Adipocyte (in vitro differentiated cells): ENCODE results near the gene MUL1.
A peak's percentile ranks its signal among the peaks of the same experiment; 100 is the strongest.

Source experiments
- DNase-seq: peaks from one replicate; pipeline ENCODE4 v3.0.0-alpha.2; 2015; ENCODE audit warnings: low read depth
- H3K27me3 ChIP-seq: replicated peaks from 2 replicates; pipeline ENCODE4 v1.7.0; 2013; ENCODE audit warnings: mild to moderate bottlenecking, low read length, moderate library complexity; ENCODE audit not compliant: control insufficient read depth, insufficient read depth
- H3K36me3 ChIP-seq: 2 replicates; pipeline ENCODE4 v1.7.0; 2013; ENCODE audit warnings: low read length, mild to moderate bottlenecking, moderate library complexity; ENCODE audit not compliant: control insufficient read depth, insufficient read depth, severe bottlenecking
- H3K4me1 ChIP-seq: 2 replicates; pipeline ENCODE4 v1.7.0; 2013; ENCODE audit warnings: mild to moderate bottlenecking, low read length, moderate library complexity; ENCODE audit not compliant: control insufficient read depth, insufficient read depth
- H3K4me3 ChIP-seq: 2 replicates; pipeline ENCODE4 v1.7.0; 2013; ENCODE audit warnings: mild to moderate bottlenecking, low read length, moderate library complexity
- H3K9ac ChIP-seq: 2 replicates; pipeline ENCODE4 v1.7.0; 2013; ENCODE audit warnings: mild to moderate bottlenecking, low read length, moderate library complexity
- H3K9me3 ChIP-seq: 2 replicates; pipeline ENCODE4 v1.7.0; 2013; ENCODE audit warnings: mild to moderate bottlenecking, low read length, moderate library complexity; ENCODE audit not compliant: control insufficient read depth

Gene MUL1

DNA sequence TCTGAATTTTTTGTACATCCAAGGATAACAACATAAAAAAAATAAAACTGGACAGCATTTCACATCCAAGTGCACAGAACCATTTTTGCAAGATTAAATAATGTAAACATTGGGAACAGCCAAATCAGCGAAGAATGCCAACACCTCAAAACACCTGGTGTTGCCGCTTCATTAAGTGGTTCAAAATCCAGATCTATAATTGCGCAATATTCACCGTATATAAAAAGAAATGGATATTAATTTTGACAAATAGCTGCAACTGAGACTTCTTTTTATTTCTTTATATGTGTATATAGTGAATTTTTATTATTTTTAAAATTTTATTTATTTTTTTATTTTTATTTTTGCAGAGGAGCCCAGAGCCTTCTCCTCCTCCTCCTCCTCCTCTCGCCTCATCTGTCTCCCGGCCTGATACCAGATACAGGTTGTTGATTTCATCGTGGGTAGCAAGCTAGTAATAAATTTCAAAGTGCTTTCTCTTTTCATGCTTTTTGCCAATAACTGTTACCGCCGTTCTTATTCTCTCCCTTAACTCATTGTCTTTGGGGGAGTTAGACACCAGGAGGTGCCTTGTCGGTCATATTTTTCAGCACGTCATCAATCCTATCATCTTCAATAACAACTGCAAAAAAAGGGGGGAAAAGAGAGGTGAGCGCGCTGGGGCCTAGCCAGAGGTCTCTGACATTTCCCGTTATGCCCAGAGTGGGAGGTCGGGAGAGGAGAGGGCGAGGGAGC, 24.7 kb downstream of the MUL1 start:
- peaks cover 12% of the 10 kb centered on the region for H3K4me1 ChIP-seq
- H3K27me3 ChIP-seq = no peaks in the 10 kb centered on the region
- H3K9ac ChIP-seq = peak overlapping the region; percentile 85
- H3K9me3 ChIP-seq = no peaks in the 10 kb centered on the region
- H3K4me3 ChIP-seq = peak overlapping the region; percentile 88
- DNase-seq = no peak
- H3K36me3 ChIP-seq = no peaks in the 10 kb centered on the region

DNA sequence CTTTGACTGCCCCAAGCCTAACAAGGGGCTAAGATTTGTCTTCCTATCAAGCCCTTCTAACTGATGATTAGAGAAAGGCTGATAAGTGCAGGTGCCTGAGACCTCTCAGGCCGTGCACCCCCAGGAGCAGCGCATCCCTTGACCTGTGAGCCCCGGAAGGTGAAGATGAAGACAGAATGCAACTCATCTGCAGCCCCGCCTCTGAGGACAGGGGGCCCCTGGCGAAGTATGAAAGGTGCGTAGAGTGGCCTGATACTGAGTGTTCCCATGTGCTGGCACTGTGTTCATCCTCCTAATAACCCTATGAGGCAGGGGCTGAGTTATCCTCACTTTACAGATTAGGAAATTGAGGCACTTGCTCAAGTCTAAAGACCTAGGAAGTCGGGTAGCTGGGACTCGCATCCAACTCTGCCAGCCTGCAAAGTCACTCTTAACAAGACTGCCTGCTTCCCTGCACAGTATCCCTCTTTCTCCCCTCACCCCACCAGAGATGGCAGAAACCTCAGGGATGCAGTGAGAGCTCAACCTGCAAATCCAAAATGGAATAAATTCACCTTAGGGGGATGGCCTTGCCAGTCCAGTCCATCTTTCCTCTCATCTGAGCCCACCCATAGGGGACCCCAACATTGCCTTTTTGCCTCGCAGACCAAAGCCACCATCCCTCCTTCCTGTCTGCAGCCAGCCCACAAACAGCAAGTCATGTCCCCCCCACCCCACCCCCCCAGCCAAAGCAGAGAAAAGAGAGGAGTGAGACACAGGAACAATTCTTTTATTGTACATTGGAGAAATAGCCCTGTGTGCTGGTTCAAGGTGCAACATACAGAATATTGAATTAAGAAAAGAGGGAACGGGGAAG, 26.1 kb downstream of the MUL1 start:
- H3K4me1 ChIP-seq = peaks cover 12% of the 10 kb centered on the region
- no peak overlapping the region for H3K9ac ChIP-seq
- H3K36me3 ChIP-seq = no peaks in the 10 kb centered on the region
- H3K4me3 ChIP-seq = no peak overlapping the region
- no peaks in the 10 kb centered on the region for H3K9me3 ChIP-seq
- no peak for DNase-seq
- H3K27me3 ChIP-seq = peaks cover 2% of the 10 kb centered on the region

DNA sequence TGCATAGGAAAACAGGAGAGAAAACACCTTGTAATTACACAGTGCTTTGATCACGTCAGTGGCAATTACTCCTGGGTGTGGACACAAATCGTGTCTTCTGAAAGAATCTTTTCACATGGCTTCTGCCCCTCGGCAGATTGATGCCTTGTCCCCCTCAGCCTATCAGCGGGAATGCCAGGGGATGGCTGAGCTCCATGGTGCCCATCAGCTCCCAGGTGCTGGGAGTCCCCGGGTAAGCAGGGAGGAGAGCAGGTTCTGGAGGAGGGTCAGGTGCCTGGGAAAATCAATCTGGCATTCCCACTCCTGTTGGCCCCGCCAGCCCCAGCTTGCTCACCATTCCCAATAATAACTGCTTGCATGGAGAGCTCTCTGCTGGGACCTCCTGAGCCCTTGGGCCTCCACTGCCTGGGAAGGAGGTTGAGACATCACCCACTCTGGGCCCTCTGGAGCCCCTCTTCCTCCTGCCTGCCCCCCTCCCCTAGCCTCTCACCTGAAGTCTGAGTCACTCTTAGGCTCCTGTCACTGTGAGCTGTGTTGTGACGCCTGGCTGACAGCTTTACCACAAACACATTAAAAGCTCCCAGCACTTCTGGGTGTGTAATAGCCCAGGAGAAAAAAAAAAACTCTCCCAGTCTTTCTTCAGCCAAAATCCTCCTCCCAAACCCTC, 26.9 kb downstream of the MUL1 start:
- no peak overlapping the region for H3K9ac ChIP-seq
- H3K4me1 ChIP-seq = peaks cover 17% of the 10 kb centered on the region
- DNase-seq = no peak
- no peaks in the 10 kb centered on the region for H3K36me3 ChIP-seq
- H3K9me3 ChIP-seq = no peaks in the 10 kb centered on the region
- H3K4me3 ChIP-seq = no peak overlapping the region
- H3K27me3 ChIP-seq = peaks cover 9% of the 10 kb centered on the region

DNA sequence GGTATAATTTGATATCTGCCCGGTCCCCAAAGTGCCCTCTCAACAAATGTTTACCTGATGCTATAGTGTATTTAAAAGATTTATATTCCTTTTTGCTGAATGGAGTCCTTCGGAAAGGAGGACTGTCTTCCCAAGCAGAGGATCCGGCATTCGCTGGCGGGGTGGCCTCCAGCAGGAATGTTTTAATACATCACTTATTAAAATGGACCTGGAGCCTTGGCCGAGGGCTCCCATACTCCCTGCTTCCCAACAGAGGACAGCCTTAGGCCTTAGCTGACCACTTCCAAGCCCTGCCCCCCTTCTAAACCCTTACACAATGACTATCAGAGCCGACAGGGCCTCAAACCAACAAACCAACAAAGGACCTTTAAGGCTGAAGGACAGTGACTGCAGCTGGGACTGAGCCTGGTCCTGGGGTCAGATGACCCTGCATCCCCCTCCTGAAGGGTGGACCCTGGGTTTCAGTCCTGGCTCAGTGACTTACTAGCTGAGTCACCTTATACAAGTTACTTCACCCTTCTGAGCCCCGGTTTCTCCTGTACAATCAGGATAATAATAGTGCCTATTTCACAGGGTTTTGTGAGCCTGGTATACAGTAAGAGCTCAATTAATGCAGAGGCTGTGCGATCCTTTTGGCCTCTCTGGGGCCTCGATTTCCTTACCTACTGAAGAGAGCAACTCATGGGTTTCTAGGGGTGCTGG, 27.6 kb downstream of the MUL1 start:
- H3K27me3 ChIP-seq = peaks cover 11% of the 10 kb centered on the region
- H3K4me1 ChIP-seq = peaks cover 17% of the 10 kb centered on the region
- no peak overlapping the region for H3K9ac ChIP-seq
- DNase-seq = no peak
- H3K4me3 ChIP-seq = no peak overlapping the region
- no peaks in the 10 kb centered on the region for H3K9me3 ChIP-seq
- H3K36me3 ChIP-seq = no peaks in the 10 kb centered on the region

DNA sequence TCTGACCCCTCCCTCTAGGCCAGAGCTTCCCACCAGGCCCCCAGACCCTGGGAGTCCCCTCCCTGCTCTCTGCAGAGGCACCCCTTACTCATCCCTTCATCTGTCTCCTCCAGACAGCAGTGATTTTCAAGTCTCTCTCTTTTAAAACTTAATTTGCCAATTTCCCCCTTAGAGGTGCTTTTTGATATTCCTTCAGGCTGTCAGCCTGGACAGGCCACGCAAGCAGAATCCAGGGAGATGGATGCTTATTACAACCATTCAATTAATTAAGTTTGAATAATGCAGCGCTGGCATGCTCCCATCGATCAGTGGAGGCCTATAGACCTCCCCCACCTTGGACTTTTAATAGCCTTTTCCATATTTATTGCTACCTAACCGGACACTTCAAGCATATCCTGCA, 28.1 kb downstream of the MUL1 start:
- Histone ChIP-seq H3K9me3 (no peaks in the 10 kb centered on the region), H3K27me3 (peaks cover 11% of the 10 kb centered on the region), H3K4me3 (no peak overlapping the region), H3K4me1 (peaks cover 18% of the 10 kb centered on the region), H3K9ac (no peak overlapping the region), H3K36me3 (no peaks in the 10 kb centered on the region)
- no peak for DNase-seq

DNA sequence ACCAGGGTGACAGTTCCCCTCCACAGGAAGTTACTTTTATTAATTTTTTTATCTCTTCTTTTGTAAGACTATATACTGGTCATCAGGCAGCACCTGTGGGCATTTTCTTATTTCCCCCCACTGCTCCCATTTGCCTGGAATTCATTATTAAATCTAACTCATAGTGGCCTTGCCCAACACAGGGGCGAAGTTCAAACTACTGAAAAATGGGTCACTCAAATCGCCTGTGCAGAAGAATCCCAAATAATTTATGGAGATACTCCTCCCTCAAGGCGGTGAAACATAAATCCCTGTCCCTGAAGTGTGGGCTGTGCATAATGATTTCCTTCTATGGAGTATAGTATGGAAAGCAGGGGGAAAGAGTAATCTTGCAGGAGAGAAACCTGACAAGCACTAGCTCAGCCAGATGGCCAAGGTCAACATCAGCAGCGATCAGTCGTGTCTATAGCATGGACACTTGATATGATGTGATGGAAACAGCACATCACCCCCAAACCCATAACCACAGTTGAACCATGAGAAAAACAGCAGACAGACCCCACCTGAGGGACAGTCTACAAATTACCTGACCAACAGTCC, 29.8 kb downstream of the MUL1 start:
- Histone ChIP-seq H3K4me1 (peaks cover 20% of the 10 kb centered on the region), H3K9ac (no peak overlapping the region), H3K4me3 (no peak overlapping the region), H3K36me3 (no peaks in the 10 kb centered on the region), H3K27me3 (peaks cover 11% of the 10 kb centered on the region), H3K9me3 (no peaks in the 10 kb centered on the region)
- DNase-seq = no peak

DNA sequence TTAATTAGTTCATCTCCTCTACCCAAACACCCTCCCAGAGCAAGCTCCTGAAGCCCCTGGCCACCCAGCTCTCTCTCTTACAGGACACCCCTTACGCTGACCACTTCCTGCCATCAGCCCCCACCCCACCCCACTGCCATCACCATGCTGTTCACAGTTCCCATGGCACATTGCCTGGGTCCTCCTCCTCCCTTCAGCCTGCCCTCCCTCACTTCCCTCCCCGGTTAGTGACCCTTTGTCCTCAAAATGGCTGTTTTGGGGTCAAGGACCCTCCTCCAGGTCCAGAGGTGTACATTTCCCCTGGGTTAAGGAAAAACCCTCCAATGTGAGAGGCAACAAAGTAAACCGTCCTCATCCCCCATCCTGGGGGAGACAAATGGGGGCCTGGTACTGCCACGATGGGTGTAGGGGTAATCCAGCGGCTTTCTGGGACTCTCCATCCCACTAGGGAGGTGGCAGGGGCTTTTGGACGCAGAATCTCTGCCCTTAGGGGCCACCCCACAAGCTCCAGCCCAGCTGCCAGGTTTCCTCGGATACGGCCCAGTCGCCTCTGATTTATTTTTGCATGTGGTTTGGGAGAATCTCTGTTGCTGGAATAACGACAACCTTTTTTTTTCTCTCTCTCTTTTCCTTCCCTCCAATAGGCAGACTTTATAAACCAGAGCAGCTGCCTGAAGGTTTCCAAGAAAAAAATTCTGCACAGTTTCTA, 30.4 kb downstream of the MUL1 start:
- H3K4me1 ChIP-seq = peaks cover 20% of the 10 kb centered on the region
- no peak overlapping the region for H3K9ac ChIP-seq
- H3K27me3 ChIP-seq = peaks cover 11% of the 10 kb centered on the region

DNA sequence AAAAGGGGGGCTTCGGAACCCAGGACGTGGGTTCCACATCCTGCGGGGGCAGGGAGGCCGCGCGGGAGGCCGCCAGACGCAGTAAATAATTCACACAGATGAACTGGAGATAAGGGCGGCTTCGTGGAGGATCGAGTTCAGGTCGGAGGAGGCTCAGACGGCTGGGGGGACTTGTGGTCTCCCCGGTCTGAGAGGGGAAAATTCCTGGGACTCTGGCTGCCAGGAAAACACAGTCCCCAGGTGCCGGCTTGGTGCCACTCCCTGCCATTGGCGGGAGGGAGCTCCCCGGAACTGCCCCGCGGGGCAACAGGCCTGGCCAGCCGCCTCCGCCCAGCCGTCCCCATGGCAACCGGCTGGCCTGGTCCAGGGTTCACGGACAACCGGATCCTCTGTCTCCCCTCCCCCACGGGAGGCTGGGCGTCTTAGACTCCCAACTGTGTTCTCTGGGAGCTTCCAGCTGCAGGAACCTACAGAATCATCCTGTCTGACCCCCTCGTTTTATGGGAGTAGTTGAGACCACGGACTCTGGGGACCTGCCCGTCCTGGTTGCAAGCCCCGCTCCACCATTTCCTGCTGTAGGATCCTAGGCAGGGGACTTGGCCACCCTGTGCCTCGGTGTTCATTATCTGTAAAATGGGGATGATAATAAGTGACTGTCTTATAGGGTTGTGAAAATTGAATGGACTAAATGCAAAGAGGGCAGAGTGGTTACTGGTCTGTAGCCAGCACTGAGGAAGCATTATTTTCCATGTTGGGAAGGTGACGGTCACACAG, 31.5 kb downstream of the MUL1 start:
- DNase-seq = no peak
- Histone ChIP-seq H3K36me3 (no peaks in the 10 kb centered on the region), H3K27me3 (peaks cover 11% of the 10 kb centered on the region), H3K9ac (no peak overlapping the region), H3K9me3 (no peaks in the 10 kb centered on the region), H3K4me1 (peaks cover 15% of the 10 kb centered on the region), H3K4me3 (no peak overlapping the region)

More for the DNA sequence above, 30.4 kb downstream of the MUL1 start:
- no peak overlapping the region for H3K4me3 ChIP-seq
- H3K9me3 ChIP-seq = no peaks in the 10 kb centered on the region
- H3K36me3 ChIP-seq = no peaks in the 10 kb centered on the region
- DNase-seq = no peak

DNA sequence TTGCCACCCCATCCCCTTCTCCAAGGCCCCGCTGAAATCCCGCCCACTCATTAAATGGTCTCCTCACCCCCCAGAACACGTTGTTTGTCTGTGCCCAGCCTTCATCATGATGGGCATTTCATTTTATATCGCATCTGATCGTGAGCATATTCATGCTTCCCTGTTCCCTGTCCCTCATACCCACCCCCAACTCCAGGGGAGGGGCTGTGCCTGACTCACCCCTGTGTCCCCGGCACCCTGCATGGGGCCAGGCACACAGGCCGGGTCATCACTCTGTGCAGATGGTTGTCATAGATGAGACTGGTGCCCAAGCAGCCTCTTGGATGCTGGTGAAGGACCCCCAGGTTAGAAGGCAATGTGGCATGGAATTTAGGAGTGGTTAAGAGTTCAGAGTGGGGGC, 33.0 kb downstream of the MUL1 start:
- DNase-seq = no peak
- H3K4me1 ChIP-seq = peaks cover 13% of the 10 kb centered on the region
- H3K9me3 ChIP-seq = no peaks in the 10 kb centered on the region
- no peaks in the 10 kb centered on the region for H3K36me3 ChIP-seq
- H3K27me3 ChIP-seq = peaks cover 11% of the 10 kb centered on the region
- H3K4me3 ChIP-seq = no peak overlapping the region
- H3K9ac ChIP-seq = no peak overlapping the region
